WTC11 (cell line): Measurements from ENCODE around the gene PDHA2. TPM values are rescaled to one million over a fixed set of nuclear protein-coding genes. Genes with fewer than 3 reads are reported as not detected.
"Not testable (repeated sequence)": the region's sequence is repeated elsewhere in the genome, so short reads cannot be mapped to it uniquely, and the experiment has no call there.

Experiments used
- ATAC-seq: fragments of 200-7000 bp; cut with Tn5 transposase; 2 replicates; pipeline ENCODE4 v1.10.0; 2021; ENCODE audit warnings: mild to moderate bottlenecking, moderate library complexity
- CTCF ChIA-PET: fragments of 300-600 bp; sonication (Branson Sonifier 250); formaldehyde crosslinking; loops from one replicate; lab custom pipeline; 2021; ENCODE audit warnings: antibody characterized with exemption; lab: Charles Lee
- POLR2A ChIA-PET: fragments of 350-600 bp; sonication (Branson Sonifier 250); formaldehyde crosslinking; loops from one replicate; lab custom pipeline; 2021; ENCODE audit warnings: antibody characterized with exemption; lab: Charles Lee
- DNase-seq: peaks from one replicate; pipeline ENCODE4 v3.0.0; 2021; ENCODE audit warnings: low spot score
- H3K27ac Mint-ChIP-seq: 2 replicates; pipeline ENCODE4 v1.8.0; 2021; ENCODE audit warnings: mixed read lengths
- H3K27me3 Mint-ChIP-seq: 2 replicates; pipeline ENCODE4 v1.8.0; 2021; ENCODE audit warnings: low read depth, mild to moderate bottlenecking, moderate library complexity, mixed read lengths
- H3K36me3 Mint-ChIP-seq: 2 replicates; pipeline ENCODE4 v1.8.0; 2021; ENCODE audit warnings: mixed read lengths
- H3K4me1 Mint-ChIP-seq: 2 replicates; pipeline ENCODE4 v1.8.0; 2022; ENCODE audit warnings: mixed read lengths
- H3K4me3 Mint-ChIP-seq: 2 replicates; pipeline ENCODE4 v1.8.0; 2021; ENCODE audit warnings: mild to moderate bottlenecking, moderate library complexity, mixed read lengths
- H3K9me3 Mint-ChIP-seq: 2 replicates; pipeline ENCODE4 v1.8.0; 2021; ENCODE audit warnings: mixed read lengths
- ATF3 ChIP-seq: sonication (generic); formaldehyde crosslinking; conservative IDR thresholded peaks from 2 replicates; pipeline ENCODE4 v1.8.1; 2022; ENCODE audit warnings: mild to moderate bottlenecking, missing genetic modification reagents
- CTCF ChIP-seq: fragments of 200-600 bp; IDR thresholded peaks from 2 replicates; pipeline ENCODE4 v1.8.0; 2022; ENCODE audit warnings: antibody characterized with exemption
- E2F1 ChIP-seq: sonication (generic); formaldehyde crosslinking; IDR thresholded peaks from 2 replicates; pipeline ENCODE4 v1.8.0; 2022; ENCODE audit warnings: mild to moderate bottlenecking, missing genetic modification reagents
- E2F5 ChIP-seq: sonication (generic); formaldehyde crosslinking; IDR thresholded peaks from 2 replicates; pipeline ENCODE4 v1.8.1; 2022; ENCODE audit warnings: mild to moderate bottlenecking, moderate library complexity, missing genetic modification reagents
- ESRRA ChIP-seq: sonication (generic); formaldehyde crosslinking; IDR thresholded peaks from 2 replicates; pipeline ENCODE4 v1.8.1; 2022; ENCODE audit warnings: mild to moderate bottlenecking, missing genetic modification reagents, borderline replicate concordance
- FOXJ3 ChIP-seq: sonication (generic); formaldehyde crosslinking; IDR thresholded peaks from 2 replicates; pipeline ENCODE4 v1.9.0; 2021; ENCODE audit warnings: missing genetic modification reagents, mild to moderate bottlenecking, borderline replicate concordance
- HMGA2 ChIP-seq: fragments of 250-450 bp; sonication (Bioruptor Pico); IDR thresholded peaks from 2 replicates; pipeline ENCODE4 v1.4.0; 2021; ENCODE audit warnings: mild to moderate bottlenecking, moderate library complexity
- HMGXB4 ChIP-seq: sonication (generic); formaldehyde crosslinking; IDR thresholded peaks from 2 replicates; pipeline ENCODE4 v1.8.1; 2023; ENCODE audit warnings: mild to moderate bottlenecking, moderate library complexity, missing genetic modification reagents
- IRF2 ChIP-seq: sonication (generic); formaldehyde crosslinking; IDR thresholded peaks from 2 replicates; pipeline ENCODE4 v1.8.0; 2022; ENCODE audit warnings: low read depth, missing genetic modification reagents, borderline replicate concordance
- NFYB ChIP-seq: sonication (generic); formaldehyde crosslinking; conservative IDR thresholded peaks from 2 replicates; pipeline ENCODE4 v1.8.0; 2022; ENCODE audit warnings: low read depth, missing genetic modification reagents
- NR2C2 ChIP-seq: sonication (generic); formaldehyde crosslinking; IDR thresholded peaks from 2 replicates; pipeline ENCODE4 v1.8.0; 2022; ENCODE audit warnings: mild to moderate bottlenecking, missing genetic modification reagents
- PRRX2 ChIP-seq: fragments of 250-450 bp; sonication (Bioruptor Pico); IDR thresholded peaks from 2 replicates; pipeline ENCODE4 v1.8.0; 2021; ENCODE audit warnings: mild to moderate bottlenecking
- RELA ChIP-seq: sonication (generic); formaldehyde crosslinking; IDR thresholded peaks from 2 replicates; pipeline ENCODE4 v1.8.1; 2022; ENCODE audit warnings: missing genetic modification reagents, mild to moderate bottlenecking, borderline replicate concordance
- SP1 ChIP-seq: sonication (generic); formaldehyde crosslinking; conservative IDR thresholded peaks from 2 replicates; pipeline ENCODE4 v1.8.1; 2022; ENCODE audit warnings: missing genetic modification reagents
- STAT6 ChIP-seq: sonication (generic); formaldehyde crosslinking; conservative IDR thresholded peaks from 2 replicates; pipeline ENCODE4 v1.8.1; 2023; ENCODE audit warnings: mild to moderate bottlenecking, low read depth, missing genetic modification reagents, moderate library complexity
- TCF7 ChIP-seq: sonication (generic); formaldehyde crosslinking; IDR thresholded peaks from 2 replicates; pipeline ENCODE4 v1.8.0; 2022; ENCODE audit warnings: mild to moderate bottlenecking, low read depth, missing genetic modification reagents, moderate library complexity
- ZMAT4 ChIP-seq: fragments of 250-450 bp; sonication (Bioruptor Pico); IDR thresholded peaks from 2 replicates; pipeline ENCODE4 v1.9.0; 2021; ENCODE audit warnings: mild to moderate bottlenecking
- ZNF317 ChIP-seq: sonication (generic); formaldehyde crosslinking; IDR thresholded peaks from 2 replicates; pipeline ENCODE4 v1.8.1; 2023; ENCODE audit warnings: low read depth, mild to moderate bottlenecking, moderate library complexity, missing genetic modification reagents, borderline replicate concordance
- ZSCAN18 ChIP-seq: fragments of 250-450 bp; sonication (Bioruptor Pico); IDR thresholded peaks from 2 replicates; pipeline ENCODE4 v2.1.2; 2022; ENCODE audit warnings: mild to moderate bottlenecking, moderate library complexity
- total RNA-seq: library from RNA; stranded (reverse); gene quantifications from 3 replicates; pipeline ENCODE4 v1.2.3, GENCODE V29; 2021

The PDHA2 gene
- total RNA-seq, 1 experiment from 2014 or later: not detected

GRCh38 chr4:95867919-95868318 lies 28.0 kb downstream of the PDHA2 start:
- Mint-ChIP-seq H3K27me3 (no peaks in the 10 kb centered on the region), H3K36me3 (peaks cover 42% of the 10 kb centered on the region), H3K4me3 (no peak overlapping the region), H3K4me1 (peaks cover 5% of the 10 kb centered on the region), H3K27ac (no peak overlapping the region), H3K9me3 (peaks cover 50% of the 10 kb centered on the region)
- ChIA-PET CTCF (no interaction called here), POLR2A (interaction anchor here (0.7 kb wide), 1 partner anchor 282 kb away, joined by 3 read pairs; no protein-coding TSS in a partner anchor)
- no peak for TF ChIP-seq IRF2
- peak; percentile 98 for TF ChIP-seq ZNF317 (CRISPR knock-in tag)
- no peak for TF ChIP-seq ATF3
- ATAC-seq (no peak), DNase-seq (no peak)

- CTCF ChIA-PET, POLR2A ChIA-PET, H3K4me1 Mint-ChIP-seq, H3K27me3 Mint-ChIP-seq: not testable (repeated sequence)
- peaks cover 40% of the 10 kb centered on the region for H3K9me3 Mint-ChIP-seq
- H3K36me3 Mint-ChIP-seq: peaks cover 32% of the 10 kb centered on the region
- TF ChIP-seq HMGA2: peak; percentile 89
- TF ChIP-seq, all 79 proteins: peak for 1; not testable (repeated sequence) for 78
- DNase-seq, H3K4me3 Mint-ChIP-seq, H3K27ac Mint-ChIP-seq, ATAC-seq: not testable (repeated sequence)
These were observed 29.5 kb downstream of the PDHA2 start for GRCh38 chr4:95869414-95869813.

- Mint-ChIP-seq H3K4me3 (no peak overlapping the region), H3K36me3 (peaks cover 32% of the 10 kb centered on the region), H3K27ac (peak overlapping the region; percentile 89), H3K27me3 (no peaks in the 10 kb centered on the region), H3K9me3 (peaks cover 40% of the 10 kb centered on the region), H3K4me1 (peaks cover 5% of the 10 kb centered on the region)
- DNase-seq: peak; percentile 10
- TF ChIP-seq ESRRA (no peak), HMGXB4 (CRISPR knock-in tag) (no peak), NFYB (CRISPR knock-in tag) (no peak), PRRX2 (CRISPR knock-in tag) (no peak), SP1 (no peak), NR2C2 (CRISPR knock-in tag) (no peak), ZSCAN18 (CRISPR knock-in tag) (no peak), E2F5 (no peak), RELA (CRISPR knock-in tag) (no peak), CTCF (no peak), STAT6 (CRISPR knock-in tag) (no peak), E2F1 (CRISPR knock-in tag) (no peak), TCF7 (CRISPR knock-in tag) (no peak), FOXJ3 (no peak), ZMAT4 (CRISPR knock-in tag) (no peak)
- ATAC-seq: peak; percentile 84
- POLR2A ChIA-PET: no interaction called here
- CTCF ChIA-PET: no interaction called here
These were observed 30.1 kb downstream of the PDHA2 start for GRCh38 chr4:95869961-95870500.
